Pancreas (tissue), 10 donors: Measurements from ENCODE around the gene SLC25A25. TPM values are rescaled to one million over a fixed set of nuclear protein-coding genes. Genes with fewer than 3 reads are reported as not detected.

Source experiments
- ATAC-seq, 4 donors: fragments of 200-7000 bp; cut with Tn5 transposase; one replicate each; pipeline versions ENCODE4 v1.8.0 to v1.9.1; 2020; ENCODE audit warnings: mild to moderate bottlenecking in 4 of 4, moderate library complexity in 4 of 4
- DNase-seq, 6 donors: peaks; one replicate each; pipeline ENCODE4 v3.0.0-alpha.2; 2020
- FAIRE-seq: peaks from 2 replicates; lab custom pipeline; 2012; peaks lifted over from hg19 to GRCh38; lab: Jason Lieb, UNC
- H3K27ac ChIP-seq, 4 donors: fragments of 200-600 bp; sonication (generic); 1 replicate in 3 of 4; 2 replicates in 1 of 4; pipeline versions ENCODE4 v1.5.0 to v1.8.0; 2020
- H3K27me3 ChIP-seq, 4 donors: fragments of 200-600 bp; one replicate each; pipeline ENCODE4 v1.8.0; 2021
- H3K36me3 ChIP-seq, 3 donors: fragments of 200-600 bp; sonication (generic) in 1 of 3; one replicate each; pipeline versions ENCODE4 v1.5.0 to v1.8.0; 2020 to 2021
- H3K4me1 ChIP-seq, 3 donors: fragments of 200-600 bp; one replicate each; pipeline ENCODE4 v1.8.0; 2021
- H3K4me3 ChIP-seq, 4 donors: fragments of 200-600 bp; sonication (generic) in 2 of 4; one replicate each; pipeline versions ENCODE4 v1.5.0 to v1.8.0; 2020 to 2021
- H3K9me3 ChIP-seq, 4 donors: fragments of 200-600 bp; one replicate each; pipeline ENCODE4 v1.8.0; 2021
- WGBS, 2 donors: extraction: QIAGEN DNeasy Blood & Tissue Kit; methylation state at CpG; one replicate each; pipeline ENCODE4 v1.1.7; 2013; 5-methylcytosine and 5-hydroxymethylcytosine counted together
- intact Hi-C, 3 donors: fragments of 100-400 bp; cut with DNase I; formaldehyde crosslinking; loops; one replicate each; pipeline versions ENCODE4 v1.11.1 to v1.14.2; 2022
- polyA plus RNA-seq, 2 donors: library from polyadenylated mRNA; stranded (reverse); fragments of 200-250 nt; gene quantifications; one replicate each; pipeline ENCODE4 v1.2.3, GENCODE V29; 2013
- total RNA-seq, 6 donors: library from RNA; stranded (reverse); fragmentation: NEBNext Ultra II Directional in 4 of 6; extraction: Animal tissue kit (Norgen Biotek cat#: 25700) in 4 of 6; gene quantifications; one replicate each; pipeline versions ENCODE4 v1.2.1 to v1.2.4, GENCODE V29; 2021 to 2023
- TF ChIP-seq, protein P1 (sequence below), 4 donors: fragments of 200-600 bp; sonication (generic) in 3 of 4; IDR thresholded peaks; one replicate each; pipeline versions ENCODE4 v1.5.0 to v1.8.0; 2021; ENCODE audit warnings: antibody characterized with exemption in 4 of 4
- donor health status: healthy with polysubstance abuse.
- donor health status: DM: no; HTN: no; CAD: no; lungs with moderate emphysema.
- donor health status: DM: no; HTN: no; CAD: no.
- donor health status: control.
- donor health status: control.
- donor health status: Bipolar disorder and iron deficiency.
- donor health status: DM: yes; HTN: yes; CAD: no.
- donor health status: DM: no; HTN: no; CAD: no.
- donor health status: DM: no; HTN: no; CAD: no.
- donor health status: DM: yes; HTN: yes; CAD: no.

The SLC25A25 gene
- total and polyA plus RNA-seq, 8 donors = 6.8 to 134 (median 43.1) TPM

DNA sequence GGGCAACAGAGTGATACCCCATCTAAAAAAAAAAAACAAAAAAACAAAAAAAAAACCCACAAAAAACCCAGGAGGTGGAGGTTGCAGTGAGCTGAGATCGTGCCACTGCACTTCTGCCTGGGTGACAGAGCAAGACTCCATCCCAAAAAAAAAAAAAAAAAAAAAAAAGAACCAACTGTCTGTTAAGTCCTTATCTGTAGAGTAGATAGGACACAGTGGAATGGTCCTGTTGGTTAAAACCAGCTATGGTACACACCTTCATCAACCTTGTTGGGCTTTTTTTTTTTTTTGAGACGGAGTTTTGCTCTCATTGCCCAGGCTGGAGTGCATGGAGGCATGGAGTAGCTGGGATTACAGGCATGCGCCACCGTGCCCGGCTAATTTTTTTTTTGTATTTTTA, 12.2 kb downstream of the SLC25A25 start:
- no peaks in the 10 kb centered on the region for H3K9me3 ChIP-seq
- H3K27me3 ChIP-seq = no peaks in the 10 kb centered on the region
- peak overlapping the region in 1 of 4 donors; percentile 68 for H3K27ac ChIP-seq
- no peak for DNase-seq
- H3K36me3 ChIP-seq = no peaks in the 10 kb centered on the region
- ATAC-seq = no peak
- no peak for FAIRE-seq
- H3K4me1 ChIP-seq = peaks cover 18 to 39% (median 33%) of the 10 kb centered on the region in 3 donors
- 96 to 98% methylated on average over 5 of the region's 5 CpGs for WGBS, 2 donors
- H3K4me3 ChIP-seq = no peak overlapping the region
- TF ChIP-seq, protein P1, sequence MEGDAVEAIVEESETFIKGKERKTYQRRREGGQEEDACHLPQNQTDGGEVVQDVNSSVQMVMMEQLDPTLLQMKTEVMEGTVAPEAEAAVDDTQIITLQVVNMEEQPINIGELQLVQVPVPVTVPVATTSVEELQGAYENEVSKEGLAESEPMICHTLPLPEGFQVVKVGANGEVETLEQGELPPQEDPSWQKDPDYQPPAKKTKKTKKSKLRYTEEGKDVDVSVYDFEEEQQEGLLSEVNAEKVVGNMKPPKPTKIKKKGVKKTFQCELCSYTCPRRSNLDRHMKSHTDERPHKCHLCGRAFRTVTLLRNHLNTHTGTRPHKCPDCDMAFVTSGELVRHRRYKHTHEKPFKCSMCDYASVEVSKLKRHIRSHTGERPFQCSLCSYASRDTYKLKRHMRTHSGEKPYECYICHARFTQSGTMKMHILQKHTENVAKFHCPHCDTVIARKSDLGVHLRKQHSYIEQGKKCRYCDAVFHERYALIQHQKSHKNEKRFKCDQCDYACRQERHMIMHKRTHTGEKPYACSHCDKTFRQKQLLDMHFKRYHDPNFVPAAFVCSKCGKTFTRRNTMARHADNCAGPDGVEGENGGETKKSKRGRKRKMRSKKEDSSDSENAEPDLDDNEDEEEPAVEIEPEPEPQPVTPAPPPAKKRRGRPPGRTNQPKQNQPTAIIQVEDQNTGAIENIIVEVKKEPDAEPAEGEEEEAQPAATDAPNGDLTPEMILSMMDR (IDR thresholded peaks at IDR 0.05) = no peak
- intact Hi-C loops = no loop called here

GRCh38 chr9:128081056-128081455, 13.0 kb downstream of the SLC25A25 start:
- no peaks in the 10 kb centered on the region for H3K27me3 ChIP-seq
- peak overlapping the region in 2 of 4 donors; percentile 27 to 37 for H3K27ac ChIP-seq
- no peaks in the 10 kb centered on the region for H3K36me3 ChIP-seq
- 58 to 67% methylated on average over 3 of the region's 3 CpGs for WGBS, 2 donors
- peak in 1 of 6 donors; percentile 15 for DNase-seq
- peaks cover 18 to 39% (median 33%) of the 10 kb centered on the region in 3 donors for H3K4me1 ChIP-seq
- intact Hi-C loops = no loop called here
- no peak overlapping the region for H3K4me3 ChIP-seq
- peak in 2 of 4 donors; percentile 12 to 32 for ATAC-seq
- no peak for FAIRE-seq
- TF ChIP-seq, protein P1 (IDR thresholded peaks at IDR 0.05) = no peak
- H3K9me3 ChIP-seq = no peaks in the 10 kb centered on the region

DNA sequence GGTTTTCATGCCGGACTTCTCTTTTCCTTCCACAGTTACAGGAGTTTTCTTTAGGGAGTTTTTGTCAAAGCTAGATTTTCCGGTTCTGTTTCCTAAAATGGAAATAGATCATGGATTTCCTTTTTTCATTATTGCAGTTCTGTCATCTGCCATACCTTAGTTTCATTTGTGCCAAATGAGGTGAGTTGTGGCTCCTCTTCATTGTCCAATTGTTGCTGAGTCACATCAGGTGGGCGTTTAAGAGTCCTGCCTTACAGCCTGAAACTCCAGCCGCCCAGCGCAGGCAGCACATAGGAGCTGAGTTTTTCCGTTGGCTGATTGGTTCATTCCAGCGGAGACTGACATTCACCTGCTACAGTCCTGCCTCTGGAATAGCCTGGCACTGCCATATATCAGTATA, 14.1 kb downstream of the SLC25A25 start:
- peaks cover 18 to 39% (median 33%) of the 10 kb centered on the region in 3 donors for H3K4me1 ChIP-seq
- intact Hi-C loops = no loop called here
- FAIRE-seq = no peak
- H3K4me3 ChIP-seq = no peak overlapping the region
- DNase-seq = no peak
- TF ChIP-seq, protein P1 (IDR thresholded peaks at IDR 0.05) = no peak
- no peaks in the 10 kb centered on the region for H3K36me3 ChIP-seq
- H3K27ac ChIP-seq = peak overlapping the region in 1 of 4 donors; percentile 28
- 58 to 61% methylated on average over 7 of the region's 7 CpGs for WGBS, 2 donors
- no peaks in the 10 kb centered on the region for H3K9me3 ChIP-seq
- no peaks in the 10 kb centered on the region for H3K27me3 ChIP-seq
- ATAC-seq = no peak

- 85 to 87% methylated on average over 4 of the region's 4 CpGs for WGBS, 2 donors
- no peak overlapping the region for H3K27ac ChIP-seq
- TF ChIP-seq, protein P1 (IDR thresholded peaks at IDR 0.05) = no peak
- peaks cover 4 to 19% (median 10%) of the 10 kb centered on the region in 3 donors for H3K4me1 ChIP-seq
- H3K9me3 ChIP-seq = no peaks in the 10 kb centered on the region
- no peak overlapping the region for H3K4me3 ChIP-seq
- ATAC-seq = no peak
- H3K27me3 ChIP-seq = no peaks in the 10 kb centered on the region
- DNase-seq = no peak
- H3K36me3 ChIP-seq = no peaks in the 10 kb centered on the region
- FAIRE-seq = no peak
- intact Hi-C loops = no loop called here
Observed at GRCh38 chr9:128084746-128085145, 16.7 kb downstream of the SLC25A25 start.

DNA sequence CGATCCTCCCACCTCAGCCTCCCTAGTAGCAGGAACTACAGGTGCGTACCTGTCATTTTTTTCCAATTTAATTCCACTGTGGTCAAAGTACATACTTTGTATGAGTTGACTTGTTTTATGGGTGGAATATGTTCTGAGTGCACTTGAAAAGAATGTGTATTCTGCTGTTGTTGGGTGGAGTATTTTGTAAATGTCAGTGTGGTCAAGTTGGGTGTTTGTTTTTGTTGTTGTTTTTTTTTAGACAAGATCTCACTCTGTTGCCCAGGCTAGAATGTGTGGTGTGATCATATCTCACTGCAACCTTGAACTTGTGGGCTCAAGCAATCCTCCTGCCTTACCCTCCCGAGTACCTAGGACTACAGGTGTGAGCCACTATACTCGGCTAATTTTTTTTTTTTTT, 17.9 kb downstream of the SLC25A25 start:
- intact Hi-C loops = no loop called here
- no peaks in the 10 kb centered on the region for H3K9me3 ChIP-seq
- no peaks in the 10 kb centered on the region for H3K27me3 ChIP-seq
- FAIRE-seq (no peak), DNase-seq (no peak), ATAC-seq (no peak)
- no peak overlapping the region for H3K4me3 ChIP-seq
- H3K4me1 ChIP-seq = peaks cover 0 to 12% (median 4%) of the 10 kb centered on the region in 3 donors
- no peaks in the 10 kb centered on the region for H3K36me3 ChIP-seq
- WGBS, 2 donors = 63 to 89% methylated on average over 4 of the region's 4 CpGs
- H3K27ac ChIP-seq = no peak overlapping the region
- TF ChIP-seq, protein P1 (IDR thresholded peaks at IDR 0.05) = no peak
